Spleen (tissue), 7 donors: ENCODE data around the gene MTFR1L.

Source experiments
- POLR2A ChIP-seq, 3 donors: fragments of 450-650 bp; IDR thresholded peaks; one replicate each; pipeline ENCODE4 v1.5.1; 2017; ENCODE audit warnings: antibody characterized with exemption in 3 of 3, mild to moderate bottlenecking in 1 of 3
- POLR2AphosphoS5 ChIP-seq, 3 donors: sonication (generic); formaldehyde crosslinking; IDR thresholded peaks; one replicate each; pipeline ENCODE4 v1.5.1; 2017; ENCODE audit warnings: antibody characterized with exemption in 3 of 3
- TF ChIP-seq, protein P1 (sequence below), 11 experiments: fragments of 200-600 bp in 7 of 11; fragments of 450-650 bp in 4 of 11; sonication (generic) in 4 of 11; IDR thresholded peaks in 8 of 11; conservative IDR thresholded peaks in 3 of 11; 1 replicate in 7 of 11; 2 replicates in 4 of 11; pipeline versions ENCODE4 v1.4.0 to v1.8.0; 2016 to 2021; ENCODE audit warnings: antibody characterized with exemption in 11 of 11, inconsistent platforms in 4 of 11, mild to moderate bottlenecking in 1 of 11
- donor health status: DM: no; HTN: no; CAD: no; lungs with moderate emphysema.
- donor health status: DM: no; HTN: no; CAD: no.
- donor health status: DM: no; HTN: no; CAD: no.

DNA sequence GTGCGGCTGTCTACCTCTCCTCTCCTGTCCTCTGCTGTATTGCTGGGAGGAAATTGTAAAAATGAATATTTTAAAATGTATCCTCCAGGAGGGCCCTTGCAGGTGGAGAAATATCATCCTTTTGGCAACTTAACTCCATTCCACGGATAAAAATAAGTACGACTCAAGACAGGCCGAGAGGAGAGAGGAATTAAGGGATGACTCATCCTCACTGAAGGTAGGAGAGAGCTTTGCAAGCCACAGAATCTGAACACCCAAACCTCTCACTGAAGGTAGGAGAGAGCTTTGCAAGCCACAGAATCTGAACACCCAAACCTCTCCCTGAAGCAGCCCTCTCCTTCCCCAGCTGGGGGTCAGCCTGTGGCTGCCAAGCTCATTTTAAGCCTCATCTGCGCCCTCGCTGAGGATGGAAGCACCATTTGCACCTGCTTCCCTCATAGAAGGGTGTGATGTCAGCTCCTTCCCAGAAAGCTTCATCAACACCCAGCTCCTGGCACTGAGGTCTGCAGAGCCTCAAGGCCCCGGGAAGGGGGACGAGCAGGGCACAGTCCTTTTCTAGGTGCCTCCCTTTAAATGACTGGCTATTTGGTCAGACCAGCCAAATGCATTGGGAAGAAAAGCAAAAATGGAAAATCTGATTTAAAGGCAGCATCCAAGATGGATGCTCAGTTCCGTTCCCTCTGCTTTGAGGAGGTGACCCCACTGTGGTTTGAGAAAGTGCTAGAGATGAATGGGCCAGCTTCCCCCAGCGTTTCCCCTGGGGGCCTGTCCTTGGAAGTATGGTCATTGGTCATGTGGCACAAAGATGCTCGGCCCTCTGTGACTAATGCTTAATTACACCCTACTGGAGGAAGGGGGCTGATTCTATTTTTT is 32.6 kb upstream of the MTFR1L start:
- no peak for TF ChIP-seq POLR2A (IDR thresholded peaks at IDR 0.05)
- TF ChIP-seq POLR2AphosphoS5 (IDR thresholded peaks at IDR 0.05) = no peak
- TF ChIP-seq, protein P1, sequence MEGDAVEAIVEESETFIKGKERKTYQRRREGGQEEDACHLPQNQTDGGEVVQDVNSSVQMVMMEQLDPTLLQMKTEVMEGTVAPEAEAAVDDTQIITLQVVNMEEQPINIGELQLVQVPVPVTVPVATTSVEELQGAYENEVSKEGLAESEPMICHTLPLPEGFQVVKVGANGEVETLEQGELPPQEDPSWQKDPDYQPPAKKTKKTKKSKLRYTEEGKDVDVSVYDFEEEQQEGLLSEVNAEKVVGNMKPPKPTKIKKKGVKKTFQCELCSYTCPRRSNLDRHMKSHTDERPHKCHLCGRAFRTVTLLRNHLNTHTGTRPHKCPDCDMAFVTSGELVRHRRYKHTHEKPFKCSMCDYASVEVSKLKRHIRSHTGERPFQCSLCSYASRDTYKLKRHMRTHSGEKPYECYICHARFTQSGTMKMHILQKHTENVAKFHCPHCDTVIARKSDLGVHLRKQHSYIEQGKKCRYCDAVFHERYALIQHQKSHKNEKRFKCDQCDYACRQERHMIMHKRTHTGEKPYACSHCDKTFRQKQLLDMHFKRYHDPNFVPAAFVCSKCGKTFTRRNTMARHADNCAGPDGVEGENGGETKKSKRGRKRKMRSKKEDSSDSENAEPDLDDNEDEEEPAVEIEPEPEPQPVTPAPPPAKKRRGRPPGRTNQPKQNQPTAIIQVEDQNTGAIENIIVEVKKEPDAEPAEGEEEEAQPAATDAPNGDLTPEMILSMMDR (IDR thresholded peaks at IDR 0.05 in 8 of 11, conservative IDR thresholded peaks at IDR 0.05 in 3 of 11) = no peak
